ENCODE results near the gene RSPH6A. TPM values are rescaled to one million over a fixed set of nuclear protein-coding genes. Genes with fewer than 3 reads are reported as not detected.
A peak's percentile ranks its signal among the peaks of the same experiment; 100 is the strongest.
"Not testable (repeated sequence)": the region's sequence is repeated elsewhere in the genome, so short reads cannot be mapped to it uniquely, and the experiment has no call there.

RSPH6A gene
- total RNA-seq, 2 donors from 2014 or later, result 0.14 to 0.39 TPM

DNA sequence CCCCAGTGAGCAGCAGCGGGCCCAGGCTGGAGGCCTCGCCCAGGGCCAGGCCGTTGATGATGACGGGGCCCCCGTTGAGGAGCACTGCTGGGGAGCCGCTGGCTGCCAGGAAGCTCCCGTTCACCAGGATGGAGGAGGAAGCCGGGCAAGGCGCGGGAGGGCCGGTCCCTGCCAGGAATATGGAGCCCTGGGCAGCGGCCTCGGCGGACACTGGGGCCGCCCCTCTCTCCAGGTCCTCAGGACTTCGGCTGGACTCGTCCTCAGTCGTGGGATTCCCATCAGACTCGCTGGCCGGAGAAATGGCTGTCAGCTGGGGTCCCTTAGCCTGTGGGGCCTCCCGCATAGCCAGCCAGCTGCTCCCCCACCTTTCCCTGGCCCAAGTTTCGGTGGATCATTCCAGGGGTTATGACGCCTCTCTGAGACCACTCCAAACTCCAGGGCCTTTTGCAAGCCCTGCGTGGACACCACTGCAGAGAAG lies 48.2 kb downstream of the RSPH6A start:
- Mint-ChIP-seq H3K9me3 (no peaks in the 10 kb centered on the region), H3K36me3 (no peaks in the 10 kb centered on the region), H3K27ac (no peak overlapping the region)
- DNase-seq (ENCODE audit: low spot score in 2 of 2), result no peak
- no peak for ATAC-seq

DNA sequence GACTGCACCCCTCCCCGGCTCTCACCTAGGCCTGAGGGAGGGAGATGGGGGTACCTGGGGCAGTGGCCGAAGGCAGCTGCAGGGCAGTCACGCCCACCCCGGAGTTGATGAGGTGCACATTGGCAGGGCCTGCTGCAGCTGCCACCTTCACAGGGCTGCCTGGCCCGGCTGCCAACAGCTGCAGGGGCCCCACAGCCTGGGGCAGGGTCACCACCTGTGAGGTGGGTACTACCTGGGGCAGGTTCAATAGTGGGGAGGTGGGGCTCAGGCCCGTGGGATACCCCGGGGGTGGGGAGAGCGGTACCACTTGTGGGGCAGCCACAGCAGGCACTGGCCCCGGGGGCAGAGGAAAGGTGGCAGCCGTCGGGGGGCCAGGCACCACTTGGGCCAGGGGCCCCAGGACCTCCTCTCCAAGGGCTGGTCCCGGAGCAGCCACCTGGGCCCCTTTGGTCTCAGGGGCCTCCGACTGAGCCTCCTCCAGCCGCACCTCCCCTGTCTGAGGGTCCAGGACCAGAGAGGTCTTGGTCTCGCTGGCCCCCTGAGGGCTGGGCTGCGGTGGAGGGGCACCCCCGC lies 48.7 kb downstream of the RSPH6A start:
- H3K36me3 Mint-ChIP-seq, result no peaks in the 10 kb centered on the region
- H3K27ac Mint-ChIP-seq, result no peak overlapping the region
- DNase-seq (ENCODE audit: low spot score in 2 of 2), result no peak
- H3K9me3 Mint-ChIP-seq, result no peaks in the 10 kb centered on the region
- no peak for ATAC-seq

DNA sequence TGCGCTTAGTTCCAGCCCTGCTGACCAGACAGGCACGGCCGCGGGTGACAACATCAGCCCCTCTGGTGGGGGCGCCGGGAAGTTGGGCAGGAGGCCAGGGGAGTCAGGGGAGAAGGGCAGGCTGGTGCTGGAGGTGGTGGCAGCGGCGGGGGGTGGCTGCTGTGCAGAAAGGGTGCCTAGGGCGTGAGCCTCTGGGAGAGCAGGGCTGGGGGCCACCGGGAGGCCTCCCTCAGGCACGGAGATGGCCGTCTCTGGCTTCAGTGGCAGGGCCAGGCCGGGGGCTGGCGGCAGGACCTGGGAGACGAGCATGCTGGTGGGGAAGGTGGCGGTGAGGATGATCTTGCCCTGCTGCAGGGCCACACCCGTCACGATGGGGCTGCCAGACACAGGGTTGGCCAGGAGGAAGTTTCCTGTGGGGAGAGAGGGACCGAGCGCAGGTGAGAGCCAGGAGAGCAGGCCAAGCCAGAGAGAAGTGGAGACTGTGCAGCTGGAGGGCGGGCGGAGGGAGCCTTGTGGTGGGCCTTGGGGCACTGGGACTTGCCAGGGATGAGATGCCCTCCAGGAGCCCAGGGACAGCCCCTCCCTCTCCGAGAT lies 49.3 kb downstream of the RSPH6A start:
- Mint-ChIP-seq H3K27ac (no peak overlapping the region), H3K36me3 (no peaks in the 10 kb centered on the region), H3K9me3 (no peaks in the 10 kb centered on the region)
- ATAC-seq (no peak), DNase-seq (ENCODE audit: low spot score in 2 of 2) (no peak)

DNA sequence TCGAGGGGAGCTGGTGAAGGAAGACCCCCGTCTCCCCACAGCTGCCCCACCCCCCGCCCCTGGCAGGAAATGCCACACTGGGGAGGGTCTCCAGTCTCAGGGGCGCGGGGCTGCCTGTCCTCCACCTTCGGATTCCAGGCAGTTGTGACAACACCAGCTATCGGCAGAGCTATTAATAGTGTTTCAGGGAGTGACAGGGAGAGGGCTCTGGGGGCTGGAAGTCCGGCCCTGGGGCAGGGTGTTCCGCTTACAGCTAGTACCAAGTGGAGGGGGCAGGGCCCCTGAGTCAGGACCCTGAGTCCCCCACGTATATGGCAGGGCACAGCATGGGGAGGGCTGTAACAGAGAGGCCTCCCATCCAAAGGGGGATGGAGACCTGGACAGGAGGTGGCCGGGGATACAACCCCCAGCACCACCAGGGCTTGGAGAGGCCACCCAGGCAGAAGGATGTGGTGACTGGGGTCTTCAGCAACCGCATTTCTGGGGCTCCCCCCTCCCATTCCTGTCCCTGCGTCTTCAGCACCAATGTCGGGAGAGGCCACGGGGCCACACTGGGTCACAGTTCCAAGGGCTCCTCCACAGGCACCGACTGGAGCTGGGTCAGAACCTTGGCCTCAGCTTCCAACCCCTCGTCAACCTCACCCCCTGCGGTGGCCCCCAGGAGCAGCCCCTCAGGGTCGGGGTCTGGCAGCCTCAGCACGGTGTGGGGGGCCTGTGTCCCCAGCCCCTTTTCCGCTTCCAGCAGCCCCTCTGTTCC lies 50.0 kb downstream of the RSPH6A start:
- DNase-seq (ENCODE audit: low spot score in 2 of 2) (no peak), ATAC-seq (no peak)
- H3K9me3 Mint-ChIP-seq, result no peaks in the 10 kb centered on the region
- no peaks in the 10 kb centered on the region for H3K36me3 Mint-ChIP-seq
- no peak overlapping the region for H3K27ac Mint-ChIP-seq

DNA sequence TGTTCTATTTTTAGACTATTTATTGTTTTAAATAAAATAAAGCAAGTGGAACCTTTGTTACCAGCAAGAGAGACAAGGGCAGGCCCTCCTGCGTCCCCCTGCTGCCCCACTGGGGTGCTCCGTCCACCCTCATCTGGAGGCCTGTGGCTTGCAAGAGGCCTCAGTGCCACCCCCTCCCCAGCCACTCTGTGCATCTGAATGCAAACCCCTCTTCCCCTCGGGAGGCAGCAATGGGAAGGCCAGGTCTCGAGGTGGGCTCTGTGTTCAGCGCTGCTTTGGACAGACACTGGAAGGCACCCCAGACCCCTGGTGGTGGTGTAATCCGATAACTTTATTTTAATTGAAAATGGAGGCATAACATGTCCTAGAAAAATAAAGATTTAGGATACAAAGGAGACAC lies 50.6 kb downstream of the RSPH6A start:
- Mint-ChIP-seq H3K27ac (no peak overlapping the region), H3K9me3 (no peaks in the 10 kb centered on the region), H3K36me3 (no peaks in the 10 kb centered on the region)
- ATAC-seq (no peak), DNase-seq (ENCODE audit: low spot score in 2 of 2) (no peak)

DNA sequence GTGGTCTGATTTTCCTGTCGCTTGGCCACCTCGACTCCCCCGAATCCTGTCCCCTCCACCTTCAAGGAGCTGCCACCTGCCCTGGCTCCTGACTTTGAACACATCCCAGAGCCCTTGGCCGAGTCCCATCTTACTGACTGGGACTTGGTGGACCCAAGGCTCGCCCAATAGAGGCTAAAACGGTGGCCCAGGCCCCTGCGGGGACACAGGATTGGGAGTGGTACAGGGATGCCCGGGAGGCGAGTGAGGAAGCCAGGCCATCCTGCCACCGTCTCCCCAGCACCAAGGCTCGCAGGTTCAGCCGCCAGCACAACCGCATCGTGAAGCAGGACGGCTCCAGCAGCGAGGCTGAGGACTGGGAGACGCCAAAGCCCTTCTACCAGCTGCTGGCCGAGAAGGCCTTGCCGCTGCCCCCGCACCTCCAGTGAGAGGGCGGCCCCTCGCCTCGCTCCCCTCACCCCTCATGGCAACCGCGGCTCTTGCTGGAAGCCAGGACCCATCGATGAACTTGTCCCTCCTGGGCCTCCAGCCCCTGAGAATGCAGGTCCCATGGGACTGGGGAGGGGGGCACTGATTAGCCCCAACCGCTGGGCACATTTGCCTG lies 51.3 kb downstream of the RSPH6A start:
- ATAC-seq (no peak), DNase-seq (ENCODE audit: low spot score in 2 of 2) (no peak)
- Mint-ChIP-seq H3K9me3 (no peaks in the 10 kb centered on the region), H3K36me3 (no peaks in the 10 kb centered on the region), H3K27ac (no peak overlapping the region)

DNA sequence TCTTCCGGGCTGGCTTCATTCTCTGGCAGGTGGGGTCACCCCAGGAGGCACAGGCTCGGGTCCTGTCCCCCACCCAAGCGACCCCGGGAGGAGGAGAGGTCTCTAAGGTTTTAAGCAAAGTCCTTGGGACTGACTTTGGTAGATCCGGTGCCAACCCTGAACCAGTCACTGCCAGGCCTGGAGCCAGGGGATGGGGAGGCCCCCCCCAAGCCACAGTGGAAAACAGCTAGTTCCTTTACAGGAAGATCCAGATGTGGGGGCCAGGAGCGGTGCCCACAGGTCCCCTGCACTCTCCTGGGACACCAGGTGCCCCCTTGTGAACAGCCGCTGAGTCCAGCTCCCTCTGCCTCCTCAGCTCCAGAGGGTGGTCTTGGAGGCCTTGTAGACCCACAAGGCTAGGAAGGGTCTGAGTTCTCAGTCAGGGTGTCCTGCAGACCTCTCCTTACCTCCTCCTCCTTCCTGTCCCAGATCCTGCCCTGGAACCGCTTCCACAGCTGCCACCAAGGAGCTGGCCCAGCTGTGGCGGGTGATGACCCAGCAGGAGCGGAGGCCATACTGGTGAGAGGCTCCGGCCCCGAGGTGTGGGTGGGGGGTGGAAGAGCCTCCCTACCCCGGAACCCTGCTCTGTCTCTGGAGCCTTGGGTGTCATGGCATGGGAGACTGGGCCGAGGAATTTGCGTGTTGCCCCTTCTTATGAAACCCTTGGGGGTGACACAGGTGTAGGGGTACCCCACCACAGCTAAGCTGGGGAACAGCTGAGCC lies 52.1 kb downstream of the RSPH6A start:
- ATAC-seq (no peak), DNase-seq (ENCODE audit: low spot score in 2 of 2) (no peak)
- Mint-ChIP-seq H3K27ac (no peak overlapping the region), H3K9me3 (no peaks in the 10 kb centered on the region), H3K36me3 (no peaks in the 10 kb centered on the region)

DNA sequence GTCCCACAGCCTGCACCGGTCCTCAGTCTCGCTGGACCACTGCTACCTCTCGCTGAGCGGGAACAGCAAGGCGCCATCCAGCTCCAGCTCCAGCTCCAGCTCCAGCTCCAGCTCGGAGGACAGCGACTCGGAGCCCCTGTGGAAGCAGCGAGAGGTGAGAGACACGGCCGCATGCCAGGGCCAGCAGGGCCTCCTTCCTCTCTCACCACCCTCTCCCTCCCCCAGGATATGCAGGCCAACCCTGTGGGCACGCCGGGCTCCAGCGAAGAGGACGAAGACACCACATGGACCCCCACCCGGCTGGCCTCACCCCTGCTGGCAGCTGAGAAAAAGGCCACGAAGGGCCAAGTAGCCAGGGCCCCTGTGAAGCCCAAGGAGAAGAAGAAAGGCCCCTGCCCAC lies 53.4 kb downstream of the RSPH6A start:
- no peak for DNase-seq (ENCODE audit: low spot score in 2 of 2)
- no peaks in the 10 kb centered on the region for H3K36me3 Mint-ChIP-seq
- no peaks in the 10 kb centered on the region for H3K9me3 Mint-ChIP-seq
- H3K27ac Mint-ChIP-seq, result no peak overlapping the region
- no peak for ATAC-seq

DNA sequence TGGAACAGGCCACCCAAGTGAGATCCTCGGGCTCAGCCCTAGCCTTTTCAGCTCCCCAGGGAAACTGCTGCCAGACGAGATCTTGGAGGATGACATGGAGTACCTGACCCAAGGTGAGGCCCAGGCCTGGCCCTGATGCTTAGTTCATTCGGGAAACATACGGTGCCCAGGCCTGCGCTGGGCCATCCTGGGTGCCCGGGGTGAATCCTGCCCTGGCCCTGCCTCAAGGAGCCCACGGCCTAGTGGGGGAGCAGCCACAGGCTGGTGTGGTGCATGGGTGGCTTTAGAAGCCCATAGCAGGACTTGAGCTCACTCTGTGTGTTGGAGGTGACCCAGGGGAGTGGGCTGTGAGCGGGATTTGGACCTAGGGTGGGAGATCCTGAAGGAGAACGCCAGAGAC lies 56.2 kb downstream of the RSPH6A start:
- H3K36me3 Mint-ChIP-seq, result no peaks in the 10 kb centered on the region
- no peaks in the 10 kb centered on the region for H3K9me3 Mint-ChIP-seq
- ATAC-seq, result no peak
- no peak overlapping the region for H3K27ac Mint-ChIP-seq
- no peak for DNase-seq (ENCODE audit: low spot score in 2 of 2)

DNA sequence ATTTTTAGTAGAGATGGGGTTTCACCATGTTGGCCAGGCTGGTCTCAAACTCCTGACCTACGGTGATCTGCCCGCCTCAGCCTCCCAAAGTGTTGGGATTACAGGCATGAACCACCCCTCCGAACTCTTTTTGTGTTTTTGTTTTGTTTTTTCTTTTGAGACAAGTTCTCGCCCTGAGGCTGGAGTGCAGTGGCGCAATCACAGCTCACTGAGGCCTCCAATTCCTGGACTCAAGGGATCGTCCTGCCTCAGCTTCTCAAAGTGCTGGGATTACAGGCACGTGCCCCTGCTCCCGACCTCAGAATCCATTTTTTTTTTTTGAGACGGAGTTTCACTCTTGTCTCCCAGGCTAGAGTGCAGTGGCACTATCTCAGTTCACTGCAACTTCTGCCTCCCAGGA lies 57.4 kb downstream of the RSPH6A start:
- DNase-seq (ENCODE audit: low spot score in 2 of 2), result no peak
- H3K36me3 Mint-ChIP-seq, result no peaks in the 10 kb centered on the region
- ATAC-seq, result no peak
- no peaks in the 10 kb centered on the region for H3K9me3 Mint-ChIP-seq
- no peak overlapping the region for H3K27ac Mint-ChIP-seq

DNA sequence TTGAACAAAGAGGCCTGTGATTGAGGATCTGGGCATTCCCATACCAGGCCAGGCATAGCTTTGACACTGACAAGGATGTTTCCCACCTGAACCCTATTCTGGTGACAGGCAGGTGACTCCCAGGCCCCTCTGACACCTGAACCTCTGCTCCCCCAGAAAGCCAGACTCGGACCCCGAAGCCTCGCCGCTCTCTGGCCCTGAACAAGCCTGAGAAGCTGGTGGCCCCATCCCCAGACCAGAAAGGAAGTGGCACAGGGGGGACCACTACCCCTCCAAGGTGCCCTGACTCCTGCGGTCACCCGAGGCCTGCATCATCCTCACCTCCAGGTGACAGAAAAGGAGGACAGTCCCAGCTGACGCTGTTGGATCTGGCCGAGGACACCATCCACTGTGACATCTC lies 60.8 kb downstream of the RSPH6A start:
- no peaks in the 10 kb centered on the region for H3K36me3 Mint-ChIP-seq
- no peak for DNase-seq (ENCODE audit: low spot score in 2 of 2)
- H3K9me3 Mint-ChIP-seq, result no peaks in the 10 kb centered on the region
- no peak for ATAC-seq
- H3K27ac Mint-ChIP-seq, result peak overlapping the region in 1 of 2 donors; percentile 41

DNA sequence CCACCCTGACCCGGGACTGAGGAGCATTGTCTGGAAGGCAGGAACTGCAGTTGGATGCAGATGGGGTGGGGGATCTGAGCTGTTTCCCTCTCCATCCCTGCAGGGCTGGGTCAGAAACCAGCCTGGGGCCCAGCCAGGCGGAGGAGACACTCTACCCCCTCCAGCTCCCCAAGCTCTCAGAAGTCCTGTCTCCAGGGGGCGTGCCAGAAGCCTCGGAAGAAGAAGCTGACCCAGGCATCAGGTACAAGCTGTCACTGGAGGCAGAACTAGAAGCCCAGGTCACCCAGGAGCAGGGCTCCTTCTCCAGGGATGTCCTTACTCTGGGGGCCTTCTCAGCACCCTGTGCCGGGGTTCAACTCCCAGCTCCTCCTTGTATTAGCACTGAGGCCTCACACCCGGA lies 61.6 kb downstream of the RSPH6A start:
- ATAC-seq (no peak), DNase-seq (ENCODE audit: low spot score in 2 of 2) (no peak)
- H3K36me3 Mint-ChIP-seq, result no peaks in the 10 kb centered on the region
- H3K27ac Mint-ChIP-seq, result no peak overlapping the region
- no peaks in the 10 kb centered on the region for H3K9me3 Mint-ChIP-seq

DNA sequence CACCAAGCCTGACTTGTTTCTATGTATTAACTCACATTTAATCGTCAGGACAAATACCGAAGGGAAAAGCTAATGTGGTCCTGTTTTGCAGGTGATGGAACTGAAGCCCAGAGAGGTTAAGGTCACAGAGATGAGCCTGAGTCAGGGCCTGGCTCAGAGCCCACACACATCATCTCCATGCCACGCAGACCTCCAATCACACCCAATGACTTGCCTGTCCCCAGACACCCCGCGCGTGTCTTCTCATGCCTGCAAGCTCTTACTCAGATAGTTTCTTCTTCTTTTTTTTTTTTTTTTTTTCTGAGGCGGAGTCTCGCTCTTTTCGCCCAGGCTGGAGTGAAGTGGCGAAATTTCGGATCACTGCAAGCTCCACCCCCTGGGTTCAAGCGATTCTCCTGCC lies 62.5 kb downstream of the RSPH6A start:
- Mint-ChIP-seq H3K9me3 (no peaks in the 10 kb centered on the region), H3K36me3 (no peaks in the 10 kb centered on the region), H3K27ac (no peak overlapping the region)
- ATAC-seq (no peak), DNase-seq (ENCODE audit: low spot score in 2 of 2) (no peak)

DNA sequence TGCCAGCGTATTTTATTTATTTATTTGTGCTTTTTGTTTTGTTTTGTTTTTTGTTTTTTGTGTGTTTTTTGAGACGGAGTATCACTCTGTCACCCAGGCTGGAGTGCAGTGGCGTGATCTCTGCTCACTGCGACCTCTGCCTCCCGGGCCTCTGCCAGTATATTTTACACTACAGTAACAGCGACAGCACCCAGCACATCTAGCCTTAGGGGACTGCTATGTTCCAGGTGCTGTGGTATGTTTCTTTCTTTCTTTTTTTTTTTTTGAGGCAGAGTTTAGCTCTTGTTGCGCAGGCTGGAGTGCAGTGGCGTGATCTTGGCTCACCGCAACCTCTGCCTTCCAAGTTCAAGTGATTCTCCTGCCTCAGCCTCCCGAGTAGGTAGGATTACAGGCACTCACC lies 63.6 kb downstream of the RSPH6A start:
- H3K36me3 Mint-ChIP-seq; DNase-seq (ENCODE audit: low spot score in 2 of 2); H3K9me3 Mint-ChIP-seq; ATAC-seq: not testable (repeated sequence)
- H3K27ac Mint-ChIP-seq, result peak overlapping the region in 1 of 2 donors; percentile 7

DNA sequence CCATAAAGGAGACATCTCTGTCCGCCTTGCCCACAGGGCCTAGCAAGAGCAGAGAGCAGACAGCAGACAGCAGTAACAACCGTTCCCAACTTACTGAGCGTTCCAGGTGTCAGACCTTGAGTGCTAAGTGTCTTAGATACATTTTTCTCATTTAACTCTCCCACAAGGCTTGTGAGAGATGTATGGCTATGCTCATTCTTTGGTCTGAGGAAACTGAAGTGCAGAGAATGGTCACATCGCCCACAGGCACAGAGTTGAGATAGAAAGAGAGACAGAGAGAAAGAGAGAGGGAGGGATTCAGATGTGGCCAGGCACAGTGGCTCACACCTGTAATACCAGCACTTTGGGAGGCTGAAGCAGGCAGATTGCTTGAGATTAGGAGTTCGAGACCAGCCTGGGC lies 67.6 kb downstream of the RSPH6A start:
- Mint-ChIP-seq H3K27ac (no peak overlapping the region), H3K36me3 (no peaks in the 10 kb centered on the region), H3K9me3 (no peaks in the 10 kb centered on the region)
- no peak for DNase-seq (ENCODE audit: low spot score in 2 of 2)
- no peak for ATAC-seq

DNA sequence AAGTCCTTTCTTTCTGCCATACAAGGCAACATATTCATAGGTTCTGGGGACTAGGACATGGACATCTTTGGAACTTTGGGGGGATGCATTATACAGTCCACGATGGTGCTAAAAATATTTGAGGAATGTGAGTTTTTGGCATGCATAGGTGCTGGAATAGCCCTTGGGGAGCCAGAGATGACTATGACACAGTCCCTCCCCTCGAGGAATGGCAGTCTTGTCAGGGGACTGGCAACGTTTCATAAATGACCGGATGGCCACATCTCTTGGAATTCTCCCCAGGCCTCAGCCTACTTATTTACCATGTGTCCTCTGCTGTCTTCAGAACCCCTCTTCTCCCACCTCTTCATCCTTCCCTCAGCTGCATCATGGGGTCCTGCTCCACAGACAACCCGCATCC lies 68.2 kb downstream of the RSPH6A start:
- Mint-ChIP-seq H3K9me3 (no peaks in the 10 kb centered on the region), H3K36me3 (no peaks in the 10 kb centered on the region), H3K27ac (no peak overlapping the region)
- no peak for DNase-seq (ENCODE audit: low spot score in 2 of 2)
- ATAC-seq, result no peak

All from activated naive CD4-positive, alpha-beta T cell treated with anti-CD3 and anti-CD28 coated beads, Interleukin-2, amount 50 U/mL, for 72 hours (primary cell).